Tibial nerve (tissue), 4 donors: ENCODE measurements around the gene PPP1R1B. TPM values are rescaled to one million over a fixed set of nuclear protein-coding genes. Genes with fewer than 3 reads are reported as not detected.

Experiments used
- DNase-seq, 2 donors: peaks; one replicate each; pipeline ENCODE4 v3.0.0-alpha.2; 2019; ENCODE audit warnings: low spot score in 2 of 2
- H3K27ac ChIP-seq, 4 donors: fragments of 200-600 bp; sonication (generic) in 3 of 4; one replicate each; pipeline ENCODE4 v1.5.1; 2017 to 2019; ENCODE audit warnings: mild to moderate bottlenecking in 1 of 4
- H3K27me3 ChIP-seq, 2 donors: fragments of 200-600 bp; sonication (generic) in 1 of 2; one replicate each; pipeline versions ENCODE4 v1.5.1 to v1.6.0; 2017 to 2019
- H3K36me3 ChIP-seq, 3 donors: fragments of 200-600 bp; sonication (generic); one replicate each; pipeline ENCODE4 v1.5.1; 2018 to 2019
- H3K4me1 ChIP-seq, 4 donors: fragments of 200-600 bp; sonication (generic) in 3 of 4; one replicate each; pipeline ENCODE4 v1.5.1; 2017 to 2019
- H3K4me3 ChIP-seq, 4 donors: fragments of 200-600 bp; sonication (generic) in 3 of 4; one replicate each; pipeline ENCODE4 v1.5.1; 2017 to 2019; ENCODE audit warnings: mild to moderate bottlenecking in 1 of 4, moderate library complexity in 1 of 4
- H3K9me3 ChIP-seq, 4 donors: fragments of 200-600 bp; sonication (generic) in 3 of 4; one replicate each; pipeline ENCODE4 v1.5.1; 2017 to 2019
- CTCF ChIP-seq, 5 experiments: fragments of 200-600 bp in 3 of 5; fragments of 450-650 bp in 2 of 5; sonication (generic) in 3 of 5; IDR thresholded peaks; one replicate each; pipeline ENCODE4 v1.5.1; 2016 to 2019; ENCODE audit warnings: antibody characterized with exemption in 5 of 5, mild to moderate bottlenecking in 3 of 5, moderate library complexity in 2 of 5
- EP300 ChIP-seq, 2 donors: sonication (generic); formaldehyde crosslinking; IDR thresholded peaks; one replicate each; pipeline ENCODE4 v1.6.1; 2017; ENCODE audit warnings: antibody characterized with exemption in 2 of 2, mild to moderate bottlenecking in 1 of 2
- POLR2A ChIP-seq, 2 donors: fragments of 450-650 bp; IDR thresholded peaks; one replicate each; pipeline ENCODE4 v1.6.1; 2017; ENCODE audit warnings: antibody characterized with exemption in 2 of 2, mild to moderate bottlenecking in 2 of 2, moderate library complexity in 2 of 2
- WGBS, 2 donors: methylation state at CpG; one replicate each; pipeline ENCODE4 v1.1.5; 2018; 5-methylcytosine and 5-hydroxymethylcytosine counted together
- total RNA-seq, 4 donors: library from RNA; depleted of rRNA; stranded (reverse); fragments of >200 nt; gene quantifications; one replicate each; pipeline ENCODE4 v1.1.0, GENCODE V29; 2016

The PPP1R1B gene
- total RNA-seq, 4 donors from 2014 or later = 10.4 to 20.4 (median 12.7) TPM

DNA sequence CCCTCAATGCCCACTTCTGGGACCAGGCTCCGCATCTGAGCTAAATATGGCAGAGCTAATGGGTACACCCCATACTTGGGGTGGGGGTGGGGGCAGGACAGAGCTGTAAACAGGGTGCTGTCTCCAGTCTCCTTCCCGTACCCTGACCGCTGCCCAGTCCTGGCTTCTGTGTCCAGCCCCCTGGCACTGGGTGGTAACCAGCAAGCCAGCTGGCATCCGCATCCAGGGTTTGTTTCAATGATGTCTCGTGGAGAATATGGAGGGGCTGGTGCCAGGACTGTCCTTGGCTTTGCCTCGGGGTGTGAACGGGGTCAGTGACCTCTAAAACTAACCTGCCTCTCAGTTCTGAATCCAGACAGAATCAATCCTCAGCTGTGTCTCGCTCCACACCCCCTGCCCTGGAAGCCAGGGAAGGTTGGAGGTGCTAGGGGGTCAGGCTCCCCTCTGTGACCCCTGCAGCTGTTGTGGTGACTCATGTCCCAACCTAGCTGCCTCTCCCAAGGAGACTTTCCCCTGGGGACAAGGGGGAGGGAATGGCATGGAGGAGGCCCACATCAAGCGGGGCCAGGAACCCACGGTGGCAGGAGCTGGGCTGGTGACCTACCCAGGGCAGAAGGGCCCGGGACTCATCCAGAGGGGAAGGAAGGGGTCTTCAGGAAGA lies 40.0 kb downstream of the PPP1R1B start:
- peaks cover 0 to 59% of the 10 kb centered on the region in 2 donors for H3K27me3 ChIP-seq
- 54 to 60% methylated on average over 10 to 11 of the region's 11 CpGs for WGBS, 2 donors

DNA sequence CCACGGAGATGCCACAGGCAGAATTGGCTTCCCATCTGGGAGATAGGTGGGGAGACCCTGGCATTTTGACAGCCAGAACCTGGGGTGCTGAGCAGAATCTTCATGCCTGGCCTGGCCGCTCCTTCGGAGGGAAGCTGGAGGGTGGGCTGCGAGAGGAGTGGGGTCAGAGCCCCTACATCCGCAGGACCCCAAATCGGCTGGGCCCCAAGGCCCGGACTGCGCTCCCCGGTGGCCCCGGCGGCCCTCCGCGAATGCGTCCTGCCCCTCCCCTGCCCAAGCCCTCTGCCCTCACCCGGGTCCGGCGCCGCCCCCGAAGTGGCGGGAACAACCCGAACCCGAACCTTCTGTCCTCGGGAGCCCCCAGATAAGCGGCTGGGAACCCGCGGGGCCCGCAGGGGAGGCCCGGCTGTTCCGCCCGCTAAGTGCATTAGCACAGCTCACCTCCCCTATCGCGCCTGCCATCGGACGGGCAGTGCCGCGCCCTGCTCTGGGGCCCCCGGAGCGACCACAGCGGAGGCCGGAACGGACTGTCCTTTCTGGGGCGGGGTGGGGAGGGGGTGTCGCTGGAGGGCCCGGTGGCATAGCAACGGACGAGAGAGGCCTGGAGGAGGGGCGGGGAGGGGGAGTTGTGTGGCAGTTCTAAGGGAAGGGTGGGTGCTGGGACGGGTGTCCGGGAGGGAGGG lies 40.7 kb downstream of the PPP1R1B start:
- Histone ChIP-seq H3K36me3 (peaks cover 0 to 14% (median 0%) of the 10 kb centered on the region in 3 donors), H3K4me3 (peak overlapping the region; percentile 15 to 54 (median 46)), H3K9me3 (no peaks in the 10 kb centered on the region), H3K27ac (peak overlapping the region; percentile 27 to 70 (median 52)), H3K27me3 (peaks cover 0 to 59% of the 10 kb centered on the region in 2 donors), H3K4me1 (peaks cover 0 to 76% (median 46%) of the 10 kb centered on the region in 4 donors)
- TF ChIP-seq EP300 (IDR thresholded peaks at IDR 0.05) = peak in 1 of 2 donors; percentile 33
- TF ChIP-seq POLR2A (IDR thresholded peaks at IDR 0.05) = no peak
- TF ChIP-seq CTCF (IDR thresholded peaks at IDR 0.05) = no peak
- WGBS, 2 donors = 14 to 16% methylated on average over 26 to 44 of the region's 49 CpGs
- no peak for DNase-seq

More for the DNA sequence above, 40.0 kb downstream of the PPP1R1B start:
- no peak for TF ChIP-seq POLR2A (IDR thresholded peaks at IDR 0.05)
- TF ChIP-seq CTCF (IDR thresholded peaks at IDR 0.05) = no peak
- peak in 1 of 2 donors; percentile 19 for TF ChIP-seq EP300 (IDR thresholded peaks at IDR 0.05)
- Histone ChIP-seq H3K27ac (peak overlapping the region; percentile 27 to 70 (median 52)), H3K4me3 (peak overlapping the region in 3 of 4 donors; percentile 39 to 54 (median 53)), H3K36me3 (peaks cover 0 to 20% (median 0%) of the 10 kb centered on the region in 3 donors), H3K4me1 (peaks cover 0 to 77% (median 46%) of the 10 kb centered on the region in 4 donors), H3K9me3 (no peaks in the 10 kb centered on the region)
- DNase-seq = no peak

- peaks cover 0 to 5% (median 0%) of the 10 kb centered on the region in 3 donors for H3K36me3 ChIP-seq
- H3K27me3 ChIP-seq = peaks cover 0 to 59% of the 10 kb centered on the region in 2 donors
- H3K27ac ChIP-seq = peak within 1 kb of the TSS in 3 of 4 donors; percentile 43 to 70 (median 60)
- H3K9me3 ChIP-seq = no peaks in the 10 kb centered on the region
- 4 to 6% methylated on average over 60 to 64 of the region's 85 CpGs for WGBS, 2 donors
- peak within 1 kb of the TSS; percentile 15 to 54 (median 46) for H3K4me3 ChIP-seq
- peak; percentile 55 to 63 for DNase-seq
- TF ChIP-seq POLR2A (IDR thresholded peaks at IDR 0.05) (no peak), CTCF (IDR thresholded peaks at IDR 0.05) (peak; percentile 61 to 83 (median 67)), EP300 (IDR thresholded peaks at IDR 0.05) (no peak)
- H3K4me1 ChIP-seq = peaks cover 0 to 67% (median 41%) of the 10 kb centered on the region in 4 donors
These were observed 41.5 kb downstream of the PPP1R1B start, which contains the start of gene PNMT for GRCh38 chr17:39667945-39668924. Gene PNMT, plus strand, starts transcription at chr17:39668453. Its CDS starts 23 bp downstream, at chr17:39668476.

GRCh38 chr17:39669897-39670735 lies 43.4 kb downstream of the PPP1R1B start:
- Histone ChIP-seq H3K4me1 (peaks cover 0 to 51% (median 33%) of the 10 kb centered on the region in 4 donors), H3K36me3 (no peaks in the 10 kb centered on the region), H3K27me3 (peaks cover 0 to 59% of the 10 kb centered on the region in 2 donors), H3K4me3 (no peak overlapping the region), H3K9me3 (no peaks in the 10 kb centered on the region), H3K27ac (no peak overlapping the region)
- 88 to 94% methylated on average over 9 to 20 of the region's 23 CpGs for WGBS, 2 donors
- no peak for DNase-seq
- no peak for TF ChIP-seq EP300 (IDR thresholded peaks at IDR 0.05)
- TF ChIP-seq CTCF (IDR thresholded peaks at IDR 0.05) = no peak
- no peak for TF ChIP-seq POLR2A (IDR thresholded peaks at IDR 0.05)
